ENCODE data around the gene SIRT7. TPM values are rescaled to one million over a fixed set of nuclear protein-coding genes. Genes with fewer than 3 reads are reported as not detected.
A peak's percentile ranks its signal among the peaks of the same experiment; 100 is the strongest.
"Not testable (repeated sequence)": the region's sequence is repeated elsewhere in the genome, so short reads cannot be mapped to it uniquely, and the experiment has no call there.

SIRT7 gene
- total RNA-seq, 1 donor from 2014 or later: 8.6 TPM

DNA sequence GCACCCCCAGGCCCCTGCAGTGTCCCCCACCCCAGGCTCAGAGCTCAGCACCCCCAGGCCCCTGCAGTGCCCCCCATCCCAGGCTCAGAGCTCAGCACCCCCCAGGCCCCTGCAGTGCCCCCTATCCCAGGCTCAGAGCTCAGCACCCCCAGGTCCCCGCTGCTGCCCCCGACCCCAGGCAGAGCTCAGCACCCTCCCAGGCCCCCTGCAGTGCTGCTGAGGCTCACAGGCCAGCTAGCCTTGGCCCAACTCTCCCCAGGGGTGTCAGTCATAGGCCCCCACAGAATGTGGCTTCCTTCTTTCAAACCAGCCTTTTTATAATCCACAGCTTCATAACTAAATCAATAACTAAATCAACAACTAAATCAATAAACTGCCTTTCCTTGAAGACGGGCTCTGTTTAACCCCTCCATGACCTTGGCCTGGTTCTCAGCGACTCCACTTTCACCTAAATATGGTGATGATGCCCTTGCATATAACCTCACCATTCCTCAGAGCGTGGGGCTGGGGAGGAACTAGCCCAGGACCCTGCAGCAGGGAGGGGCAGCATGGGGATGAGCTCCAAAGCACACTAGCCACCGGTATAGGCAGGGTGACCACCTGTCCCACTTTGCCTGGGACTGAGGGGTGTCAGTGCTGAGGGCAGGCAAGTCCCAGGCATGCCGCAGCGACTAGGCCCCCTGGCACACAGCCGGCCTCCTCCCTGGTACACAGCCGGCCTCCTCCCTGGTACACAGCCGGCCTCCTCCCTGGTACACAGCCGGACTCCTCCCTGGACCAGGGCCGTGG lies 38.0 kb upstream of the SIRT7 start:
- FAIRE-seq (no peak), DNase-seq (ENCODE audit: low spot score in 2 of 2) (no peak)

DNA sequence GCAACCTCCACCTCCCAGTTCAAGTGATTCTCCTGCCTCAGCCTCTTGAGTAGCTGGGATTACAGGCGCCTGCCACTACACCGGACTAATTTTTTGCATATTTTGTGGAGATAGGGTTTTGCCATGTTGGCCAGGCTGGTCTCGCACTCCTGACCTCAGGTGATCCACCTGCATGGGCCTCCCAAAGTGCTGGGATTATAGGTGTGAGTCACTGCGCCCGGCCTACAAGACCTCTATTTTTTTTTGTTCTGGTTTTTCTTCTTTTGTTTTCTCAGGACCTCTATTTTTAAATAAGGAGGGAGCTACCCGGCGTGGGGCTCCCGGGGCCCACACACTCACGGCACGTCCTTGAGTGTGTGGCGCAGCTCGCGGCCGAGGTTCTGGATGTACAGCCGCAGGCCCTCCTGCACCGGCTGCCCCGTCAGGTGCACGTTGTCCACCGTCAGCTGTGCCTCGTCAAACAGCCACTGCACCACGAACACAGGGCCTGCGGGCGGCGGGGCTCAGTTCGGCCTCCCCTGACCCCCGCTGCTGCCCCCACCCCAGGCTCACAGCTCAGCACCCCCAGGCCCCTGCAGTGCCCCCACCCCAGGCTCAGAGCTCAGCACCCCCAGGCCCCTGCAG lies 37.2 kb upstream of the SIRT7 start:
- no peak for DNase-seq (ENCODE audit: low spot score in 2 of 2)
- FAIRE-seq: no peak

DNA sequence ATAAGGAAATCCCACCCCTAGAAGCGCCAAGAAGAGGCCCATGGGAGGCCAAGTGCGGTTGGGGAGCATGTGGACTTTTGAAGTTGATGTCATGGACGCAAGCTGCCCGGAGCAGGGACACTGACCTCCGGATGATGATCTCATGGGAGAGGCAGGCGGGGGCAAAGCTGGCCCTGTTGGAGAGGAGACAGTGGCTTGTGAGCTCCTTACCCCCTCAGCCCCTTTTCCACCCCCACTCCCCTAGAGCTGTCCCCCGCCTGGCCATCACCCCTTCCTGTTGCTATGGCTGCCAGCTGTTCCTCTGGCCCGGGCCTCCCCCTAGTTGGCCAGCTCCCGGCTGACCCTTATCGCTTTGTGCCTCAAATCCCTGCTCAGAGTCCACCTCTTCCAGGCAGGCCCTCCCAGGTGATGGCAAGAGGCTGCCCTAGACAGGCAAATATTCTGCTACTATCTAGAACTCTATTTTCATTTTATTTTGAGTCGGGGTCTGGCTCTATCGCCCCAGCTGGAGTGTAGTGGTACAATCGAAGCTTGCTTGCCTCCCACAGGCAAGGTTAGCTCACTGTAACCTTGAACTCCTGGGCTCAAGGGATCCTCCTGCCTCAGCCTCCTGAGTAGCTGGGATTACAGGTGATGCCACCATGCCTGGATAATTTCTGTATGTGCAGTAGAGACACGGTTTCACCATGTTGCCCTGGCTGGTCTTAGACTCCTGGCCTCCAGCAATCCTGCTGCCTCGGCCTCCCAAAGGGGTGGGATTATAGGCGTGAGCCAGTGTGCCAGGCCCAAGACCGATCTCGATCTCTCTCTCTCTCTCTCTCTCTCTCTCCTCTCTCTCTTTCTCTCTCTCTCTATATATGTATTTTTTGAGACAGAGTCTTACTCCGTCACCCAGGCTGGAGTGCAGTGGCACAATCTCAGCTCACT lies 36.4 kb upstream of the SIRT7 start:
- no peak for DNase-seq (ENCODE audit: low spot score in 2 of 2)
- no peak for FAIRE-seq

DNA sequence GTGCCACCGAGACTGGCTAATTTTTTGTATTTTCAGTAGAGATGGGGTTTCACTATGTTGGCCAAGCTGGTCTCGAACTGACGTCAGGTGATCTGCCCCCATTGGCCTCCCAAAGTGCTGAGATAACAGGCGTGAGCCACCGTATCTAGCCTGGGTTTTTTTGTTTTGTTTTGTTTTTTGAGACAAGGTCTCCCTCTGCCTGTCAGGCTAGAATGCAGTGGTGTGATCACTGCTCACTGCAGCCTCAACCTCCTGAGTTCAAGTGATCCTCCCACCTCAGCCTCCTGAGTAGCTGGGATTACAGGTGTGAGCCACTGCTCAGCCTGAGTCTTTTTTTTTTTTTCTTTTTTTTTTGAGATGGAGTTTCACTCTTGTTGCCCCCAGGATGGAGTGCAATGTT lies 35.5 kb upstream of the SIRT7 start:
- FAIRE-seq; DNase-seq (ENCODE audit: low spot score in 2 of 2): not testable (repeated sequence)

DNA sequence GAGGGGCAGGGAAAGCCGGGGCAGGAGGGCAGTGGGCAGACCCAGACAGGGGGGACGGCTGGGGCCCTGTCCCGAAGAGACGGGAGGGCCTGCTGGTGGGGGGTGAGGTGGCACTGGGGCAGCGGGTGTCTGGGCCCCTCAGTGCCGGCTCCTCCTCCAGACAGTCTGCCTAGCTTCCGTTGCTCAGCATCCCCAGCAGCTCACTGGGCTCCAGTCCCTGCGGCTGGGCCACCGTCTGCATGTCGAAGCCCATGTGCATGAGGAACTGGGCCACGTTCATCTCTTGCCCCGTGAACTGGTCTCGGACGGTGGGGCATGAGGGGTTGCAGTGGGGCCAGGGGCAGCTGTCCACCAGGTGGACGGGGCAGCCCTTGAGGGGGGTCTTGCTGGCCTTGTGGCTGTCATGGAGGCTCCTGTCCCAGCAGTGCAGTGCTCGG lies 34.8 kb upstream of the SIRT7 start:
- no peak for FAIRE-seq
- no peak for DNase-seq (ENCODE audit: low spot score in 2 of 2)

DNA sequence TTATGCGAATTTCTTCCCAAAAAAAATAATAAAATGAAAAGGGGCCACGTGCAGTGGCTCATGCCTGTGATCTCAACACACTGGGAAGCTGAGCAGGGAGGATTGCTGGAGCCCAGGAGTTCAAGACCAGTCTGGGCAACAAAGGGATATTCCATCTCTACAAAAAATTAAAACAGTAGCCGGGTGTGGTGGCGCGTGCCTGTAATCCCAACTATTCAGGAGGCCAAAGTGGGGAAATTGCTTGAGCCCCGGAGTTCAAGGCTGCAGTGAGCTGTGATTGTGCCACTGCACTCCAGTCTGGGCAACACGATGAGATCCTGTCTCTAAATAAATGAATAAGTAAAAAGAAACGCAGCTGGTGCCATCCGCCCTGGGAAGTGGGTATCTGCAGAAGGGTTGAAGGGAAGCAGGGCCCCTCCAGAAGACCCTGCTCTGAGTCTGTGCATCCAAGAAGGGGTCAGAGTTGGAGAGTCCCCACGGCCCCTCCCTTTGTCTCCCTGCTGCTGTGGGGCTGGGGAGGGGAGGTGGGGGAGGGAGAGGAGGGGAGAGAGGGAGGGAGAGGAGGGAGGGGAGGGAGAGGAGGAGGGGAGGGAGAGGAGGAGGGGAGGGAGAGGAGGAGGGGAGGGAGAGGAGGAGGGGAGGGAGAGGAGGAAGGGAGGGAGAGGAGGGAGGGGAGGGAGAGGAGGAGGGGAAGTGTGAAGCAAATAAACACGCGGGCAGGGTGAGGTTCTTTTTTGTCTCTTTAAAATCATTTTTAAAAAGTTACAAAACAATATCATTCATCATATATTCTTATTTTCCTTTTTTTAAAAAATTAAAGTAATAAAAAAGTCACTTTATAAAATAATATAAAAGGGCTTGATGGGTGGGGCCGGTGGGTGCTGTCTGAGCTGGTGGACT lies 34.1 kb upstream of the SIRT7 start:
- DNase-seq (ENCODE audit: low spot score in 2 of 2): no peak
- no peak for FAIRE-seq

DNA sequence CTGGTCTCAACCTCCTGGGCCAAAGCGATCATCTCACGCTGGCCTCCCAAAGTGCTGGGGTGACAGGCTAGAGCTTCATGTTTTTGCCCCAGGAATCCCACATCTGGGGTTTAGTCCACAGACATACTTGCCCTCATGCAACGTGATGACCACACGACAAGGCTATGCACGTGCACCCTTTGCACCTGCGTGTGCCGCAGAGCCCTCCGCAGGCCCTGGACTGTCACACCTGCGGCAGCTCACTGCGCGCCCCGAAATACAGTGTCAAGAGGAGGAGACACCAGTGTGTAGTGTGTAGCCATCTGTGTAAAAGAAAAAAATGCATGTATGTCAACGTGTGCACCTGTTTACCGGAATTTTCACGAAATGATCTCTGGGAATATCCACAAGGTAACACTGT lies 32.5 kb upstream of the SIRT7 start:
- FAIRE-seq: no peak
- no peak for DNase-seq (ENCODE audit: low spot score in 2 of 2)

DNA sequence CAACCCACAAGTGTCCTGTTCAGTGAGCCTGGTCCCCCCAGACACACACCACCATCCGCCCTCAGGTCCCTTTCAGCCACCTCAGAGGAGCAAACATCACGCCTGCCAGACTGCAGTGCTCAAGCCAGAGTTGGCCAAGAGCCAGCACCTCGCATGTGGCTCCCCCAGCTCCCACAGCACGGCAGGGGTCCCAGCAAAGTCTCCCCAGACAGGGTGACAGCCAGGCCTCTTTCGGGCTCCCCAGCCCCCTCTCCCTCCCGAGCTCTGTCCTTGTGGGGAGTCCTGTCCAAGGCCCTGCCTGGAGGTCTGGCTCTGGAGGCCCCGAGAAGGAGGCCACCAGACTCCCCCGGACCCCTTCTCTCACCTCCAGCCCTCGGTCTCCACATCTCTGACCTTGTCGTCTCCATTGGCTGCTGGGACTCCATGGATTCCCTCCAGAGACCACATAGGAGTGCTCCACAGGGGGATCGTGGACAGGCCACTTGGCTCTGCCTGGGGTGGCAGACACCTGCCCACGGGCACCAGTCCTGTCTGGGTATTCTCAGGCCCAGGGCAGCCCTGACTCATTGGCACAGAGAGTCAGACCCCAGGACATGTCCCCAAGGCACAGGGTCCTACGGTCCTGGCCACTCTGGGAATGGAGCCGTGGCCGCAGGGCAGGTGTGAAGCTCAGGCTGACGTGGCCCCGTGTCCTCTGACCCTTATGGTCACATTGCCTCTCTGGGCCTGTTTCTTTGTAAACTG lies 30.8 kb upstream of the SIRT7 start:
- no peak for DNase-seq (ENCODE audit: low spot score in 2 of 2)
- no peak for FAIRE-seq

DNA sequence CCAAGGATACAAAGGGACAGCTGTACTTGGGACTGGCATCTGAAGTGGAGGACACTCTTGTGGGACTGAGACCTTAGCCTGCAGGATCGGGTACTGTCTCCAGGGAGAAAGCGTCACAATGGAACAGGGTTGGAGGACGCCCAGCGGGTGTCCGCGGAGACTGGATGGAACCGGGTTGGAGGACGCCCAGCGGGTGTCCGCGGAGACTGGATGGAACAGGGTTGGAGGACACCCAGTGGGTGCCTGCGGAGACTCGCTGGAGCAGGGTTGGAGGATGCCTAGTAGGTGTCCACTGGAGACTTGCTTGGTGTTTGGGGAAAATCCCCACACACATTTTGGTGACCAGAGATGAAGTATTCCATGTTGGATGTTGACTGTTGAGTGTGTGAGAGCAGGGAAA lies 29.2 kb upstream of the SIRT7 start, which contains the start of gene MYADML2:
Gene MYADML2 (minus strand): TSS at position 45 of the 400 bp plus-strand sequence. CDS start 5,492 bp downstream, outside the sequence.
- FAIRE-seq: no peak
- DNase-seq (ENCODE audit: low spot score in 2 of 2): no peak

DNA sequence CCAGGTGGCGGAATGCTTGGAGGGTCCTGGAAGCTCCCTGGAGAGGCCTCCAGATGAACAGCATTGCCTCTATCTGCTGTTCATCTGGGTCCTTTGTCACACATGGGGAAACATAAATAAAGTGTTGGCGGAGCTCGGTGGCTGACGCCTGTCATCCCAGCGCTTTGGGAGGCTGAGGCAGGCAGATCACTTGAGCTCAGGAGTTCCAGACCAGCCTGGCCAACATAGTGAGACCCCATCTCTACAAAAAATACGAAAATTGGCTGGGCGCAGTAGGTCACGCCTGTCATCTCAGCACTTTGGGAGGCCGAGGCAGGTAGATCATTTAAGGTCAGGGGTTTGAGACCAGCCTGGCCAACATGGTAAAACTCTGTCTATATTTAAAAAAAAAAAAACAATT lies 26.9 kb upstream of the SIRT7 start:
- FAIRE-seq (no peak), DNase-seq (ENCODE audit: low spot score in 2 of 2) (no peak)

DNA sequence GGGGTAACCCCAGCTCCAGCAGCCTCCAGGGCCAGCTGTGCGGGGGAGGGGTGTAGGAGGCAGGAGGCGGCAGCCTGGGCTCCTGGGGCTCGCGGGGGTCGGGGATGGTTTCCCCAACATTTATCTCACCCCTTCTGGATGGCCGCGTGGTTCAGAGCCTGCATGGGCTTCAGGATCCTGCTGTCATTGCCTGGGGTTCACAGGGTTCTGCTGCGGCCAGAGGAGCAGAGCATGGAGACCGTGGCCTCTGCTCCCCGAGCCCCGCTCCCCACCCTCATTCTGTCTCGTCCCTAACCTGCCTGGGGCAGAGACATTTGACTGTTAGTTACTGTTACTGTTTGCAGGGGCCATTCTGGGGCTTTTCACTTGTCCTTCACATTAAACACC lies 24.2 kb upstream of the SIRT7 start:
- DNase-seq (ENCODE audit: low spot score in 2 of 2) (no peak), FAIRE-seq (no peak)

DNA sequence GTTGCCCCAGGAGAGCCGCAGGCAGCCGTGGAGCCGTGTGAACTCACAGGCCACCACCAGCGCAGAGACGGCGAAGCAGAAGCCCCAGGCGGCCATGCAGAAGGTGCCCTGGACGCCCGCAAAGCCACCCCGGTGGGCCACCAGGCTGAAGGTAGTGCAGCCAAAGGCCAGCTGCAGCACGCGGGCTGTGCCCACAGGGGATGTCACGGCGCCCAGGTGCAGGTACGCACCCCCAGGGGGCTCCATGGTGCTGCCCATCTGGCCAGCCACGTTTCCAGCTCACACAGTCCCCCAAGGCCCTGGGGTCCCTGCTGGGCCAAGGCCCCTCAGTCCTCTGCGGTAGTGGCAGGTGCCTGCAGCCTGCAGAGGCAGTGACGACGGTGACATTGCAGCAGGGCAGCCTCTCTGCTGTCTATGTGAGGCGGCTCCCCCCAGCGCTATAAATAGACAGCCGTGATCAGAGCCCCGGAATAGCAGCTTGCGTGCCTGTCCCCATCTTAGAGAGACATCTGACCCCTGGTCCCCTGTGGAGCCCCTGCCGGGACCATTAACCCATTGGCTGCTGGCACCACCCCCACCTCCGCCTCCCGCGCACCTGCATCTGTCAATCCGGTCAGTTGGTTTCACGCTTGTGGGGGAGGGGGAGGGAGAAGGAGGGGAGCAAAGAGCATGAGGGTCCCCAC lies 23.6 kb upstream of the SIRT7 start:
- no peak for FAIRE-seq
- peak in 1 of 2 donors; percentile 55 for DNase-seq (ENCODE audit: low spot score in 2 of 2)

DNA sequence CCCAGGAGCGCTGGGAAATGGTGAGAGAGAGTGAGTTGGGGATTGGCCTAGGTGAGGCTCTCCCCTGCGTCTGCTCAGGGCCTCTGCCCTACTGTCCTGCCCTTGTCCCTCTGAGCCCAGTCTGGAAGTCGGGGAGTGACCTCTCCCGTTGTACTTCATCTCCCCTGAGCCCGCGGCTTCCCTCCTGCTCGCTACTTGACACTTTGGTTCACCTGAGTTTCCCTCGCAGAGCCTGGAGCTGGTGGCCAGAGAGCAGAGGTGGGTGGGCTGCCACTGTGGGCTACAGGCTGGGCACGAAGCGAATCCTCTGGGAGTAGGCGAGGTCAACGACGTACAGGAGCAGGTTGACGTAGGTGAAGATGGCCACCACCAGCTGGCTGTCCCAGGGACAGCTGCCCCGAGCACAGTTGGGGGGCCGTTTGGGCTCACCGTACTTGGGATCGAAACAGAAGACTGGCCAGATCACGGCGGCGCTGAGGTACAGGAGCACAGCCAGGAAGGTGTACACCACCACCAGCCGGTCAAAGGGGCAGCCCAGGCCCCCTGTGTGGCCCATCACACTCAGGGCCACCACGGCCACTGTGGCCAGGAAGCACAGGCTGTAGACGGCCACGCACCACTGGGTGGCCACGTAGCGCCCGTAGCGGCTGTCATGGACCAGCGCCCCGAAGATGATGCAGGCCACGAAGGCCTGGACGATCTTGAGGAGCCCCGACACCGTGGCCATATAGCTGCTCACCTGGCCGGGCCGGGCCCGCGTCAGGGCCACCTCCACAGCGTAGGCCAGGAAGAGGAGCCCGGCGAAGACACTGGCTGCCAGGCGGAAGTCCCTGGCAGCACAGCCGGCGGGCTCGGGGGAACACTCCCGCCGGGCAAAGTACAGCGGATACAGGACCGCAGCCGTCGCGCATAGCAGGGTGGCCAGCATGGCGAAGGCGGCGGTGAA lies 22.8 kb upstream of the SIRT7 start:
- FAIRE-seq: no peak
- DNase-seq (ENCODE audit: low spot score in 2 of 2): no peak

DNA sequence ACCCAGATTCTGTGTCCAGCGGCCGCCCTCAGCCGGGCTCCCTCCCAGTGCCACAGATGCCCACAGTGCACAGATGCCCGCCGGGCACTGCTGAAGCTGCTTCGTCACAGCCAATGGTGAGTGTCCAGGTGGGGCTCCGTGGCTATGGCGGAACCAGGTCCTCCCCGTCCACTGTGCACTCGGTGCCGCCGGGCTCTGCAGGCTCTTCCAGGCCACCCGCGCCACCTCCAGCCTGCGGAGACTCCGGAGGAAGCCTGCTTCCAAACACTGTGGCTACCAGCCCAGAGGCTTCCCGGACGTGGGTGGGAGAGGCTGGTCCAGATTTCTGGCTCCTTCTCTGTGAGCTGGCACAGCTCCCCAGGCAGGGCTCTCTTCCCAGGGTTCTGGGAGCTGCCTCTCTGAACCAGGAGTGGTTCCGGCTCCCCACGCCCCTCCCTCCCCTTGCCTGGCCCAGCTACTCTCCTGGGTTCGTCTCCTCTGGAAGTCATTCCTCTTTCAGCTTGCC lies 22.0 kb upstream of the SIRT7 start:
- DNase-seq (ENCODE audit: low spot score in 2 of 2) (peak in 1 of 2 donors; percentile 66), FAIRE-seq (no peak)

DNA sequence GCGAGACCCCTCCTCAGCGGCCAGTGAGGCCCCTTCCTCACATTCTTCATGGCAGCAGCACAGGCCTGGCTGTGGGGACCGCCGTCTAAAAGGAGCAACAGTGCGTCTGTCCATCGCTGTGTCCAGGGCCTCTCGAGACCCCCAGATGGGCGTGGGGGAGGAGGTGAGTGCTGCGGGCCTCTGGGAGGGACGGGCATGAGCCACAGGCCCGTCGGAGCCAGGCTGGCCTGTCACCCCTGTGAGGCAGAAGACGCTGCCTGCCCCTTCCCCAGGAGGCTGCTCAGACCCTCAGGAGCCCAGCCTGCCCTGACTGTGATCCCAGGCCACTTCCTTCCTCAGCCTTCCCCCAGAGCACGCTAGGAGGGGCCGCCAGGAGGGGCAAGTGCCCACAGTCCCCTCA lies 21.2 kb upstream of the SIRT7 start:
- FAIRE-seq: no peak
- DNase-seq (ENCODE audit: low spot score in 2 of 2): no peak

DNA sequence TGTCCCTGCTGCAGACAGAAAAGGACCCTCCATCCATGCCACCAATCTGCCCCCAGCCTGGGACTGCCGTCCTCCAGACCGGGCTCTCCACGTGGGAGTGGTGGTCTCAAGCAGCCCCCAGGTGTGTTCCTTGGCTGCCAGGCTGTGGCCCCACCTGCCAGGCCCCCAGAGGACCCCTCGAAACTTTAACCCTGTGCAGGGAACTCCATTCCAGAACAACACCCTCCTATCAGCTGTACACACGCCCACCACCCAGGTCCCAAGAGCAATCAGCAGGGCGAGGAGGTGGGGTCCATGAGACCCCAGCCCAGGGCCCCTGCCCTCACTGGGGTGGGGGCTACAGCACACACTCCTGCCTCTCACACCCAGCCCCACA lies 17.7 kb upstream of the SIRT7 start:
- no peak for FAIRE-seq
- no peak for DNase-seq (ENCODE audit: low spot score in 2 of 2)
